Nephron (organoid): ENCODE data around the gene CCDC89.

Source experiments
- H3K27ac Mint-ChIP-seq, 3 experiments: 2 replicates each; pipeline ENCODE4 v1.8.0; 2020; ENCODE audit warnings: mixed read lengths in 3 of 3, mild to moderate bottlenecking in 2 of 3, moderate library complexity in 1 of 3
- H3K27me3 Mint-ChIP-seq: 2 replicates; pipeline ENCODE4 v1.8.0; 2021; ENCODE audit warnings: low read depth, mild to moderate bottlenecking, moderate library complexity, mixed read lengths
- H3K36me3 Mint-ChIP-seq: 2 replicates; pipeline ENCODE4 v1.8.0; 2020; ENCODE audit warnings: low read depth, mixed read lengths
- H3K4me1 Mint-ChIP-seq: 2 replicates; pipeline ENCODE4 v1.8.0; 2020; ENCODE audit warnings: mixed read lengths
- H3K4me3 Mint-ChIP-seq, 3 experiments: 2 replicates each; pipeline ENCODE4 v1.8.0; 2020; ENCODE audit warnings: mild to moderate bottlenecking in 3 of 3, mixed read lengths in 3 of 3, moderate library complexity in 2 of 3
- H3K9me3 Mint-ChIP-seq: 2 replicates; pipeline ENCODE4 v1.8.0; 2020; ENCODE audit warnings: mixed read lengths
- TF ChIP-seq, protein P1 (sequence below), 3 experiments: fragments of 200-600 bp; sonication (generic); IDR thresholded peaks; one replicate each; pipeline ENCODE4 v1.5.0; 2021; ENCODE audit warnings: antibody characterized with exemption in 3 of 3; ENCODE audit not compliant: unreplicated experiment in 3 of 3

The CCDC89 gene

DNA sequence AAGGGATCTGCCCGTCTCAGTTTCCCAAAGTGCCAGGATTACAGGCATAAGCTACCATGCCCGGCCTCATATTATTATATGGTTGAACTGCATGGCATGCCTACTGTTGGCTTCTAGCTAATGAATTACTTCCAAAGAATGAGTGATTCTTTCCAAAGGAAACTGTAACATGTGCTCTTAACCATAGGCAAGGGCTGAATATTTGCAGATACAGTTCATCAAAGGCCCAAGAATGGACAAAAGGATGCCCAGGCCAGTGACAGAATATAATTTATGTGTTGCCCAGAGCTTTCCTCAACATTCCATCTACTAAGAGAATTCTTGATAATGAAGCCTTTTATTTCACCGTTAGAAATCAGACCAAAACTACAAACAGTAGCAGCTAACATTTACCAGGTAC is 27.0 kb upstream of the CCDC89 start:
- Mint-ChIP-seq H3K27ac (no peak overlapping the region), H3K27me3 (no peaks in the 10 kb centered on the region), H3K36me3 (peaks cover 4% of the 10 kb centered on the region), H3K9me3 (no peaks in the 10 kb centered on the region), H3K4me1 (peaks cover 25% of the 10 kb centered on the region), H3K4me3 (no peak overlapping the region)
- TF ChIP-seq, protein P1, sequence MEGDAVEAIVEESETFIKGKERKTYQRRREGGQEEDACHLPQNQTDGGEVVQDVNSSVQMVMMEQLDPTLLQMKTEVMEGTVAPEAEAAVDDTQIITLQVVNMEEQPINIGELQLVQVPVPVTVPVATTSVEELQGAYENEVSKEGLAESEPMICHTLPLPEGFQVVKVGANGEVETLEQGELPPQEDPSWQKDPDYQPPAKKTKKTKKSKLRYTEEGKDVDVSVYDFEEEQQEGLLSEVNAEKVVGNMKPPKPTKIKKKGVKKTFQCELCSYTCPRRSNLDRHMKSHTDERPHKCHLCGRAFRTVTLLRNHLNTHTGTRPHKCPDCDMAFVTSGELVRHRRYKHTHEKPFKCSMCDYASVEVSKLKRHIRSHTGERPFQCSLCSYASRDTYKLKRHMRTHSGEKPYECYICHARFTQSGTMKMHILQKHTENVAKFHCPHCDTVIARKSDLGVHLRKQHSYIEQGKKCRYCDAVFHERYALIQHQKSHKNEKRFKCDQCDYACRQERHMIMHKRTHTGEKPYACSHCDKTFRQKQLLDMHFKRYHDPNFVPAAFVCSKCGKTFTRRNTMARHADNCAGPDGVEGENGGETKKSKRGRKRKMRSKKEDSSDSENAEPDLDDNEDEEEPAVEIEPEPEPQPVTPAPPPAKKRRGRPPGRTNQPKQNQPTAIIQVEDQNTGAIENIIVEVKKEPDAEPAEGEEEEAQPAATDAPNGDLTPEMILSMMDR (IDR thresholded peaks at IDR 0.05; ENCODE audit: unreplicated experiment in 3 of 3) = no peak

GRCh38 chr11:85710917-85711316 is 24.9 kb upstream of the CCDC89 start:
- peaks cover 13% of the 10 kb centered on the region for H3K4me1 Mint-ChIP-seq
- H3K4me3 Mint-ChIP-seq = no peak overlapping the region
- no peaks in the 10 kb centered on the region for H3K9me3 Mint-ChIP-seq
- H3K27ac Mint-ChIP-seq = peak overlapping the region in 2 of 3 experiments; percentile 9 to 71
- no peaks in the 10 kb centered on the region for H3K27me3 Mint-ChIP-seq
- peaks cover 4% of the 10 kb centered on the region for H3K36me3 Mint-ChIP-seq
- TF ChIP-seq, protein P1 (IDR thresholded peaks at IDR 0.05; ENCODE audit: unreplicated experiment in 3 of 3) = no peak

DNA sequence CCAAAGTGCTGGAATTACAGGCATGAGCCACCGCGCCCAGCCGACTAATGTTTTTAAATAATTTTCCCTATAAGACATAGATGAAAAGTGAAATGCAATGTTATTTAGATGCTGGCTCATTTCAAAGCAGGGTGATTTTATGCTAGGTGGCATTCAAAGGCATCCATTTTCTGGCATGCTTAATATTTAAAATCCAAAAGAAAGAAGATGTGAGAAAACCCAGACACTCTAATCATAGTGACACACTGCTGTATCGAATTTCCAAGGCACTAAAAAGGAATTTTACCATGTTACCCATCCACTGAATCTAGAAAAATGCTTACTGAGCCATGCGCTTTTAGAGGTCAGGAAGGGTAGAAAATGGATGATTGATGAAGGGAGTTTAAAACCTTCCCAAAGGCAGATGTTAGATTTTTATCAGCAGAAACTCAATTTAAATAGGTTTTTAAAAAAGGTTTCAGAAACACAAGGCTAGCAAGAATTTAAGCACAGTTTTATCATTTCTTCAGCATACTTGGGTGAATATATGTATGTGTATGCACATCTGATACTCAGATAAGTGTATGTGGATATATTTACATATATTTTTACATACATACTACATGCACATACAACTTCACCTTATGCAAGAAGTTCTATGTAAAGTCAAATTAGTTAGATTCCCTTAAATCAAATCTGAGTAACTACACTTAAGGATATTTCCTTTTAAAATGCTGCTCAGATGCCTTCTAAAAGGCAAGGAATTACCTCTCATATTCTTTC is 24.1 kb upstream of the CCDC89 start:
- TF ChIP-seq, protein P1 (IDR thresholded peaks at IDR 0.05; ENCODE audit: unreplicated experiment in 3 of 3) = no peak
- Mint-ChIP-seq H3K36me3 (peaks cover 4% of the 10 kb centered on the region), H3K4me1 (peaks cover 19% of the 10 kb centered on the region), H3K27ac (peak overlapping the region; percentile 37 to 71 (median 60)), H3K4me3 (no peak overlapping the region), H3K9me3 (no peaks in the 10 kb centered on the region), H3K27me3 (no peaks in the 10 kb centered on the region)

GRCh38 chr11:85705800-85706199 is 19.8 kb upstream of the CCDC89 start:
- TF ChIP-seq, protein P1 (IDR thresholded peaks at IDR 0.05; ENCODE audit: unreplicated experiment in 3 of 3) = no peak
- Mint-ChIP-seq H3K27me3 (no peaks in the 10 kb centered on the region), H3K36me3 (peaks cover 4% of the 10 kb centered on the region), H3K27ac (peak overlapping the region; percentile 28 to 70 (median 39)), H3K4me1 (peaks cover 22% of the 10 kb centered on the region), H3K9me3 (peaks cover 7% of the 10 kb centered on the region), H3K4me3 (no peak overlapping the region)

DNA sequence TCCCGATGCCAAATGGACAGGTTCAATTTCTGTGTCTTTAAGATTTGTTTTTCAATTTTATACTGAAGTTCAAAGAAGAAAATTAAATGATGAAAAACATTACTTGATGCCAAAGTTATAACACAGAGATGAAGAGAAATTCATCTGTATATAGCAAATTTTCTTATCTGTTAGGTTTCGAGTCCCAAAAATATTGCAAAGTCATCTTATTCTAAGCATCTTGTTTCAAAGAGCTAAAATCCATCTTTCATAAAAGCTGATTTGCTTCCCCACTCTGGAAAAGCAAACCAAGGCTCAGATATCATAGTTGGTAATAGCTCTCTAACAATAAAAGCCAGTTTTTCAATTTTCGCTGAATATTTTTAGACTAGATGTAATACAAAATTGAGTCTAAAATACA is 19.0 kb upstream of the CCDC89 start:
- Mint-ChIP-seq H3K4me1 (peaks cover 16% of the 10 kb centered on the region), H3K27me3 (no peaks in the 10 kb centered on the region), H3K4me3 (no peak overlapping the region), H3K36me3 (peaks cover 4% of the 10 kb centered on the region), H3K9me3 (peaks cover 7% of the 10 kb centered on the region), H3K27ac (peak overlapping the region in 2 of 3 experiments; percentile 23 to 53)
- TF ChIP-seq, protein P1 (IDR thresholded peaks at IDR 0.05; ENCODE audit: unreplicated experiment in 3 of 3) = no peak
